Endothelial cell of umbilical vein (primary cell): ENCODE results near the gene SPCS1. TPM values are rescaled to one million over a fixed set of nuclear protein-coding genes. Genes with fewer than 3 reads are reported as not detected.

ENCODE experiments used
- BruUV-seq: library from RNA; stranded (reverse); fragments of 400-500 nt; replicated peaks from 2 replicates; lab custom pipeline; 2021; lab: Mats Ljungman, UMichigan
- CTCF ChIA-PET: fragments of 300-600, 350-600 bp; sonication (Branson Sonifier 250); formaldehyde crosslinking; loops from one replicate; lab custom pipeline; 2021; ENCODE audit warnings: antibody characterized with exemption, inconsistent platforms; lab: Charles Lee
- POLR2A ChIA-PET: fragments of 300-600, 350-600 bp; sonication (Branson Sonifier 250); formaldehyde crosslinking; loops from one replicate; lab custom pipeline; 2021; ENCODE audit warnings: antibody characterized with exemption, inconsistent platforms; lab: Charles Lee
- DNase-seq: peaks from one replicate; pipeline ENCODE4 v3.0.0-alpha.2; 2011; ENCODE audit warnings: low read depth, low spot score
- FAIRE-seq: peaks from 2 replicates; lab custom pipeline; 2011; peaks lifted over from hg19 to GRCh38; lab: Jason Lieb, UNC
- H2AFZ ChIP-seq: 2 replicates; pipeline ENCODE4 v1.6.0; 2012; ENCODE audit warnings: low read depth, low read length, control low read depth, inconsistent platforms
- H3K27ac ChIP-seq: 2 replicates; pipeline ENCODE4 v1.5.1; 2011; ENCODE audit warnings: low read depth, mild to moderate bottlenecking, control low read depth, low read length, moderate library complexity; ENCODE audit not compliant: insufficient read depth
- H3K27me3 ChIP-seq, 2 experiments: 2 replicates each; pipeline versions ENCODE4 v1.6.0 to v1.6.1; 2011; ENCODE audit warnings: low read length in 2 of 2, mixed read lengths in 1 of 2; ENCODE audit not compliant: control insufficient read depth in 2 of 2, insufficient read depth in 2 of 2
- H3K36me3 ChIP-seq, 2 experiments: 2 replicates in 1 of 2; 3 replicates in 1 of 2; pipeline ENCODE4 v1.5.1; 2011; ENCODE audit warnings: low read length in 2 of 2, mild to moderate bottlenecking in 1 of 2, moderate library complexity in 1 of 2; ENCODE audit not compliant: control insufficient read depth in 2 of 2, insufficient read depth in 2 of 2; ENCODE audit errors: extremely low read depth in 1 of 2
- H3K4me1 ChIP-seq: 3 replicates; pipeline ENCODE4 v1.5.1; 2011; ENCODE audit warnings: mild to moderate bottlenecking, low read length; ENCODE audit not compliant: control insufficient read depth, insufficient read depth; ENCODE audit errors: extremely low read depth
- H3K4me2 ChIP-seq: 2 replicates; pipeline ENCODE4 v1.6.1; 2011; ENCODE audit warnings: low read length, control low read depth, mixed read lengths; ENCODE audit not compliant: insufficient read depth
- H3K4me3 ChIP-seq, 3 experiments: fragments of 200-600 bp in 1 of 3; sonication (generic), shearing (Covaris generic) in 1 of 3; replicated peaks in 1 of 3; 2 replicates each; pipeline ENCODE4 v1.5.1; 2011 to 2016; ENCODE audit warnings: control low read depth in 3 of 3, low read length in 3 of 3, mild to moderate bottlenecking in 2 of 3, inconsistent platforms in 1 of 3, low read depth in 1 of 3, moderate library complexity in 1 of 3; ENCODE audit not compliant: insufficient read depth in 1 of 3
- H3K79me2 ChIP-seq: 2 replicates; pipeline ENCODE4 v1.6.0; 2012; ENCODE audit warnings: low read length, inconsistent platforms; ENCODE audit not compliant: control insufficient read depth, insufficient read depth
- H3K9ac ChIP-seq: replicated peaks from 2 replicates; pipeline ENCODE3; 2011; ENCODE audit warnings: low read length, control low read depth; ENCODE audit not compliant: insufficient read depth; ENCODE audit errors: extremely low read depth
- H3K9me1 ChIP-seq: replicated peaks from 3 replicates; pipeline ENCODE4 v1.6.0; 2011; ENCODE audit warnings: mild to moderate bottlenecking, low read length; ENCODE audit not compliant: control insufficient read depth, insufficient read depth; ENCODE audit errors: extremely low read depth
- H3K9me3 ChIP-seq: replicated peaks from 2 replicates; pipeline ENCODE4 v1.5.1; 2012; ENCODE audit warnings: low read length, inconsistent platforms; ENCODE audit not compliant: control insufficient read depth, insufficient read depth
- H4K20me1 ChIP-seq: replicated peaks from 2 replicates; pipeline ENCODE3; 2011; ENCODE audit warnings: mild to moderate bottlenecking, low read length; ENCODE audit not compliant: control insufficient read depth, insufficient read depth; ENCODE audit errors: extremely low read depth
- GATA2 ChIP-seq: IDR thresholded peaks from 2 replicates; pipeline ENCODE4 v1.7.0; 2011; ENCODE audit warnings: low read depth, mild to moderate bottlenecking, moderate library complexity, mixed read lengths, low read length; ENCODE audit not compliant: insufficient read length, insufficient read depth
- MYC ChIP-seq: IDR thresholded peaks from one replicate; pipeline ENCODE4 v1.6.1; 2011; ENCODE audit warnings: mild to moderate bottlenecking, low read depth, low read length
- POLR2A ChIP-seq: IDR thresholded peaks from 2 replicates; pipeline ENCODE4 v1.6.1; 2012; ENCODE audit warnings: low read depth, mild to moderate bottlenecking, control low read depth, low read length
- dilution Hi-C: fragments of 300-500 bp; cut with MboI; formaldehyde crosslinking; loops from one replicate; pipeline ENCODE4 v1.15.0; 2019; ENCODE audit warnings: low sequenced_read_pairs; ENCODE audit not compliant: extremely low pct_ligation_motif_present
- intact Hi-C: fragments of 100-400 bp; cut with micrococcal nuclease; formaldehyde crosslinking; loops from one replicate; pipeline ENCODE4 v1.10.0; 2022
- polyA plus RNA-seq, 4 experiments: library from polyadenylated mRNA; depleted of rRNA in 3 of 4; stranded (reverse) in 3 of 4; unstranded in 1 of 4; fragments of >200 nt; gene quantifications; 2 replicates each; pipeline versions ENCODE4 v1.2.1 to v1.2.3, GENCODE V29; 2011 to 2012; ENCODE audit warnings: missing spikeins in 1 of 4
- total RNA-seq: library from RNA; stranded (reverse); gene quantifications from 2 replicates; pipeline ENCODE4 v1.2.3, GENCODE V29; 2021
- TF ChIP-seq, protein P1 (sequence below), 2 donors: IDR thresholded peaks; 1 replicate in 1 of 2; 2 replicates in 1 of 2; pipeline ENCODE4 v1.5.1; 2011; ENCODE audit warnings: low read length in 2 of 2, mild to moderate bottlenecking in 2 of 2, moderate library complexity in 2 of 2, control low read depth in 1 of 2, inconsistent platforms in 1 of 2, low read depth in 1 of 2; ENCODE audit not compliant: insufficient read depth in 1 of 2; ENCODE audit errors: extremely low read depth in 1 of 2

Gene SPCS1
- total and polyA plus RNA-seq, 2 donors (not counting 3 experiments of a cell fraction or from before 2014, with no cell fraction given) = 100 to 240 TPM

- dilution Hi-C loops = no loop called here
- CTCF ChIA-PET = interaction anchor here (0.6 kb wide), 1 partner anchor 73 kb away, joined by 5 read pairs; no protein-coding TSS in a partner anchor
- intact Hi-C loops = no loop called here
Observed at GRCh38 chr3:52714335-52715302, 8.7 kb downstream of the SPCS1 start.

More at GRCh38 chr3:52714335-52715302, 8.7 kb downstream of the SPCS1 start:
- TF ChIP-seq, protein P1, sequence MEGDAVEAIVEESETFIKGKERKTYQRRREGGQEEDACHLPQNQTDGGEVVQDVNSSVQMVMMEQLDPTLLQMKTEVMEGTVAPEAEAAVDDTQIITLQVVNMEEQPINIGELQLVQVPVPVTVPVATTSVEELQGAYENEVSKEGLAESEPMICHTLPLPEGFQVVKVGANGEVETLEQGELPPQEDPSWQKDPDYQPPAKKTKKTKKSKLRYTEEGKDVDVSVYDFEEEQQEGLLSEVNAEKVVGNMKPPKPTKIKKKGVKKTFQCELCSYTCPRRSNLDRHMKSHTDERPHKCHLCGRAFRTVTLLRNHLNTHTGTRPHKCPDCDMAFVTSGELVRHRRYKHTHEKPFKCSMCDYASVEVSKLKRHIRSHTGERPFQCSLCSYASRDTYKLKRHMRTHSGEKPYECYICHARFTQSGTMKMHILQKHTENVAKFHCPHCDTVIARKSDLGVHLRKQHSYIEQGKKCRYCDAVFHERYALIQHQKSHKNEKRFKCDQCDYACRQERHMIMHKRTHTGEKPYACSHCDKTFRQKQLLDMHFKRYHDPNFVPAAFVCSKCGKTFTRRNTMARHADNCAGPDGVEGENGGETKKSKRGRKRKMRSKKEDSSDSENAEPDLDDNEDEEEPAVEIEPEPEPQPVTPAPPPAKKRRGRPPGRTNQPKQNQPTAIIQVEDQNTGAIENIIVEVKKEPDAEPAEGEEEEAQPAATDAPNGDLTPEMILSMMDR (IDR thresholded peaks at IDR 0.05; ENCODE audit: extremely low read depth in 1 of 2, insufficient read depth in 1 of 2, low read depth in 1 of 2, low read length in 2 of 2) = no peak
- TF ChIP-seq MYC = no peak
- no peak for TF ChIP-seq GATA2
- TF ChIP-seq POLR2A = no peak
- H3K36me3 ChIP-seq = peaks cover 2 to 5% of the 10 kb centered on the region in 2 experiments
- H2AFZ ChIP-seq = no peak overlapping the region
- no peaks in the 10 kb centered on the region for H3K9me1 ChIP-seq
- no peak overlapping the region for H3K4me2 ChIP-seq
- H3K4me1 ChIP-seq = no peaks in the 10 kb centered on the region
- H3K27ac ChIP-seq = no peak overlapping the region
- no peaks in the 10 kb centered on the region for H3K9me3 ChIP-seq
- FAIRE-seq (no peak), DNase-seq (no peak)
- H3K79me2 ChIP-seq = no peaks in the 10 kb centered on the region
- POLR2A ChIA-PET = interaction anchor here (1.2 kb wide), 1 partner anchor 9 kb away, joined by 4 read pairs; the partner anchor contains the start of genes GLT8D1 and SPCS1
- H4K20me1 ChIP-seq = no peaks in the 10 kb centered on the region
- no peak overlapping the region for H3K9ac ChIP-seq
- no peak overlapping the region for H3K4me3 ChIP-seq
- no TSS peak for BruUV-seq
- H3K27me3 ChIP-seq = no peaks in the 10 kb centered on the region
